HG02678 (cell line): ENCODE measurements around the gene HBE1.
A peak's percentile ranks its signal among the peaks of the same experiment; 100 is the strongest.
"Not testable (repeated sequence)": the region's sequence is repeated elsewhere in the genome, so short reads cannot be mapped to it uniquely, and the experiment has no call there.

Experiments
- ATAC-seq: cut with Tn5 transposase; IDR thresholded peaks from one replicate; pipeline ENCODE4 v1.9.1; 2021; ENCODE audit warnings: mild to moderate bottlenecking, moderate library complexity; ENCODE audit not compliant: unreplicated experiment

The HBE1 gene

GRCh38 chr11:5269715-5270147, at the start of gene HBE1:
Gene HBE1 (minus strand): TSS chr11:5269945. CDS start chr11:5269890, 55 bp downstream.
- no peak for ATAC-seq

- ATAC-seq, result no peak
These were observed 47.5 kb upstream of the HBE1 start for GRCh38 chr11:5317292-5317691.

- not testable (repeated sequence) for ATAC-seq
These were observed 43.7 kb upstream of the HBE1 start for GRCh38 chr11:5313326-5314023.

- no peak for ATAC-seq
These were observed 40.7 kb upstream of the HBE1 start for GRCh38 chr11:5310423-5310822.

- ATAC-seq, result no peak
These were observed 37.7 kb upstream of the HBE1 start for GRCh38 chr11:5307256-5308019.

- no peak for ATAC-seq
These were observed 34.3 kb upstream of the HBE1 start for GRCh38 chr11:5304046-5304445.

DNA sequence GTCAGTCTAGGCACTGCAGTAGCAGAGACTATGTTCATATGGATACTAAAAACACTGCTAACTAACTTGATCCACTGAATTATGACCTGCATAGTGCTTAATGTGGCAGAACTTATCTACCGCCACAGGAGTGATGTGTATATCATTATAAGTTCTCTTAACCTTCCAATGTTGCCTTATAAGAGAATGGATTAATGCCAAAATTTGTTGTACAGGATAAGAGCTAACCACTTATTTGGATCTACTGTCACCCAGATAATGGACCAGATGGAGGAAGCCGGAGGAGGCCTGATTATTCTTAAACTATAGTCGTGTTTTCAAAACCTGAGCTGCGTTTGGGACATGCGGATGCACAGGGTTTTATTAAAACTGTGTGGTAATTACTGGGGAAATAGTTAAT, 33.9 kb upstream of the HBE1 start:
- no peak for ATAC-seq

DNA sequence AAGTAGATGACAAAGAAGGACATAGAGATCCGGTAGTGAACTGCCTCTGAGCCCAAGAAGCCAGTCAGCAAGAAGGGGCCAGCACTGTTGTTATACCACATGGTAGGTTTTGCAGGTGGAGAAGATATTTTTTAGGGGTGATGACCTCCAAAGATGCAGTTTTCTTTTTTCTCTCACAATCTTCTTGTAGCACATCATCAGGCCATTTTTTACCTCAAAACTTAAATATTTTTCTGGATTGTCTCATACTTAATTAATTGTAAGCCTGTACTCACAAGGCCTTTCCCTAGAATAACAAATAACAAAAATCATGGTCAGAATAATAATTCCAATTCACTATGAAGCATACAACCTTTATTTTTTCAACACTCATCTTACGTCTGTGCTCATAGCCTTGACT, 32.1 kb upstream of the HBE1 start, which contains the start of gene OR51B4:
Gene OR51B4, minus strand, starts transcription at position 101 of the 400 bp plus-strand sequence. Its CDS starts 0 bp downstream, at position 101.
- ATAC-seq, result no peak

DNA sequence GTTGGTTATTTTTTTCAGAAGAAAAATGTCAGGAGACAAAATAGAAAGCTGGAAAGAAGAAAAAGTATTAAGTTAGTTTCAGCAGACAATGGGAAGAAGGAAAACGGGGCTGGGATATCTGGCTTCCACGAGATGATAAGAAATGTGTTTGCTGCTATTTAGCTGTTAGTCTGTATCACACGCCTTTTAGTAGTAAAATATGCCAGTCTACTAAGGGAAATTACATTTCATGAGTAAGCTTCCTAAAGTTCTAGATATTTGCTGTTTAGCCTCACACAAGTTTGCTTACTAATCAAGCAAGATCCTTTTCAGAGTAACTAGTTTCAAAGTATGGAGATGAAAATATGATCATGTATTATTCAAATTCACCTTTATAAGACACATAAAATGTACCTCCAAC, 30.5 kb upstream of the HBE1 start:
- no peak for ATAC-seq

- no peak for ATAC-seq
These were observed 28.7 kb upstream of the HBE1 start for GRCh38 chr11:5298451-5298850.

DNA sequence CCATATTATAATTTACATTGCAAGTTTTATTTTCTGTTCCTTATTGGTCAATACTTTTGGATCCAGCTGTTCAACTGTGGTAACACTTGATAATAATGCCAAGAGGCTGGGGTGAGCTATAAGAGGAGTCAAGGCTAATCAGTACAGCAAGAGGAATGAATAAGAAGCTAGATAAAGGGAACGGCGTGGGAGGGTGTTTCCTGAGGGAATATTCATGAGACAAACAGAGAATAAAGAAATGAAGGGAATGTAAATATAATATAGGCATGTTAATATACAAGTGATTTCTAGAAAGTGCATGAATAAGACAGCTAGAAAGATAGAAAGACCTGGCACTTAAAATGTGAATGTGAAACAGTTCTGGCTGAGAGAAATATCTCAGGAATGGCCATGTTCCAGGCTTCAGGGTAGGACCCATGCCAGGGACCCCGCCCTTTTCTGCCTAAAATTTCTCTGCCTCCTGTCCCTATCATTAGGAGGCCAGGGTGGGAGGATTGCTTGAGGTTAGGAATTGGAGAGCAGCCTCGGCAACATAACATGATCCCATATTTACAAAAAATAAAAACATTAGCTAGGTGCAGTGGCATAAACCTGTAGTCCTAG, 28.1 kb upstream of the HBE1 start:
- ATAC-seq, result no peak

- not testable (repeated sequence) for ATAC-seq
These were observed 24.7 kb upstream of the HBE1 start for GRCh38 chr11:5294342-5294995.

GRCh38 chr11:5293028-5293427, 23.3 kb upstream of the HBE1 start:
- ATAC-seq, result no peak

GRCh38 chr11:5291207-5291838, 21.6 kb upstream of the HBE1 start:
- peak; percentile 95 for ATAC-seq

- ATAC-seq, result no peak
These were observed 20.4 kb upstream of the HBE1 start for GRCh38 chr11:5290106-5290505.

GRCh38 chr11:5289696-5290095, 20.0 kb upstream of the HBE1 start:
- ATAC-seq, result no peak

DNA sequence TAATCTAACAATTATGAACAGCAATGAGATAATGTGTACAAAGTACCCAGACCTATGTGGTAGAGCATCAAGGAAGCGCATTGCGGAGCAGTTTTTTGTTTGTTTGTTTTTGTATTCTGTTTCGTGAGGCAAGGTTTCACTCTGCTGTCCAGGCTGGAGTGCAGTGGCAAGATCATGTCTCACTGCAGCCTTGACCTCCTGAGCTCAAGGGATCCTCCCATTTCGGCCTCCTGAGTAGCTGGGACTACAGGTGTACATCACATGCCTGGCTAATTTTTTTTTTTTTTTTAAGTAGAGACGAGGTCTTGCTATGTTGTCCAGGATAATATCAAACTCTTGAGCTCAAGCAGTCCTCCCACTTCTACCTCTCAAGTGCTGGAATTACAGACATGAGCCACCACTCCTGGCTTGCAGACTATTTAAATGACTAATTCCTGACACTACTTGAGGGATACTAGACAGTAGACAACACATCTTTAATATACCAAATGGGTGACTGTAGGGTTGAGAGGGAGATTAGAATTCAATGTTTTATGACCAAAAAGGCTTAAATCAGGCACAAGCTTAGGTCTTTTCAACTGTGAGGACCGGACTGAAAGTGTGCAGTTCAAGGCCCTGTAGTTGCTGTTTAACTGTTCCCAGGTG, 19.3 kb upstream of the HBE1 start:
- no peak for ATAC-seq

DNA sequence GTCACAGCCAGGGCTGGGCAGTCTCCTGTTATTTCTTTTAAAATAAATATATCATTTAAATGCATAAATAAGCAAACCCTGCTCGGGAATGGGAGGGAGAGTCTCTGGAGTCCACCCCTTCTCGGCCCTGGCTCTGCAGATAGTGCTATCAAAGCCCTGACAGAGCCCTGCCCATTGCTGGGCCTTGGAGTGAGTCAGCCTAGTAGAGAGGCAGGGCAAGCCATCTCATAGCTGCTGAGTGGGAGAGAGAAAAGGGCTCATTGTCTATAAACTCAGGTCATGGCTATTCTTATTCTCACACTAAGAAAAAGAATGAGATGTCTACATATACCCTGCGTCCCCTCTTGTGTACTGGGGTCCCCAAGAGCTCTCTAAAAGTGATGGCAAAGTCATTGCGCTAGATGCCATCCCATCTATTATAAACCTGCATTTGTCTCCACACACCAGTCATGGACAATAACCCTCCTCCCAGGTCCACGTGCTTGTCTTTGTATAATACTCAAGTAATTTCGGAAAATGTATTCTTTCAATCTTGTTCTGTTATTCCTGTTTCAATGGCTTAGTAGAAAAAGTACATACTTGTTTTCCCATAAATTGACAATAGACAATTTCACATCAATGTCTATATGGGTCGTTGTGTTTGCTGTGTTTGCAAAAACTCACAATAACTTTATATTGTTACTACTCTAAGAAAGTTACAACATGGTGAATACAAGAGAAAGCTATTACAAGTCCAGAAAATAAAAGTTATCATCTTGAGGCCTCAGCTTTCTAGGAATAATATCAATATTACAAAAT, 18.6 kb upstream of the HBE1 start:
- no peak for ATAC-seq

- ATAC-seq, result no peak
These were observed 17.2 kb upstream of the HBE1 start for GRCh38 chr11:5286901-5287300.

GRCh38 chr11:5286351-5286750, 16.6 kb upstream of the HBE1 start:
- ATAC-seq, result no peak
